ENCODE results near the gene HIVEP3.

The HIVEP3 gene

DNA sequence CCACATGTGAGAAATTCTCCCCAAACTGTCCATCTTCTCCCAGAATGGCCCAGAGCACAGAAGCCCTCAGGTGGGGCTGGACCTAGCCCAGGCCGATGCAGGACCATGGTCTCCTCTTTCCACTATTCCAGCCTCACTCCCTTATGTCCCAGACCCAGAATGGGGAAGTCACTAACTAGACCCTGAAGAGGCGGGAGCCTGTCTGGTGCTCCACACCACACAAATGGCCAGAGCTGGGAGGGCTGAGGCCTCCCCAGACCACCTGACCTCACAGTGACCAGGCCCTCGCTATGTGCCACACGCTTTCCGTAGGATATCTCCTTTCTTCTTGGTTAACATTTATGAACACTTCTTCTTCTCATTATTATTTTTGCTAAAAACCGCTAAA, 379.3 kb downstream of the HIVEP3 start:
- no peak for DNase-seq

GRCh38 chr1:41538741-41539417, 379.8 kb downstream of the HIVEP3 start:
- DNase-seq, result no peak

DNA sequence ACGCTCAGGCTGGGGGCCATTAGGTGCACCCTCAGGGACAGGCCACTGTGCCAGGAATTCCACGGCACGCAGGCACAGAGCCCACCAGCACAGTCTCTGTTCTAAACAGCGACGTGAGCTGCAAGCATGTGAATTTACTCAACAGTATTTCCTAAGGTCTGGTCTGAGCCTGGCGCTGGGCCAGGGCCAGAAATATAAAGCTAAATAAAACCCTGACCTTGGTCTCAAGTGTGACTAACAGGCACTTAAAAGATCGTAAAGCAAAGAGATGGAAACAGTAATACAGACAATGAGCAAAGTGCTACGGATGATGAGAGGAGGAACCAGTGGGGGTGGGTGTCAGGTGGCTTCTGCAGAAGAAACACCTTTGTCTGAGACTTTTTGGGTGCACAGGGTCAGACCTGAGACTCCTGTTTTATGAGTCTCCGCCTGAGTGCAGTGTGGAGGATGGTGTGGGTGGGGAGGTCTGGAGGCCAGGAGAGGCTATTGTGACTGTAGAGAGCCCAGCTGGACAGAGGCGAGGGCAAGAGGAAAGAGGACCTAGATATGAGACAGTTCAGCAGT, 380.9 kb downstream of the HIVEP3 start:
- peak; percentile 100 for DNase-seq

GRCh38 chr1:41537251-41537650, 381.5 kb downstream of the HIVEP3 start:
- peak; percentile 52 for DNase-seq

GRCh38 chr1:41536361-41536802, 382.3 kb downstream of the HIVEP3 start:
- DNase-seq, result no peak

- no peak for DNase-seq
Observed at GRCh38 chr1:41535716-41536115, 383.0 kb downstream of the HIVEP3 start.

- DNase-seq, result no peak
Observed at GRCh38 chr1:41535276-41535675, 383.4 kb downstream of the HIVEP3 start.

DNA sequence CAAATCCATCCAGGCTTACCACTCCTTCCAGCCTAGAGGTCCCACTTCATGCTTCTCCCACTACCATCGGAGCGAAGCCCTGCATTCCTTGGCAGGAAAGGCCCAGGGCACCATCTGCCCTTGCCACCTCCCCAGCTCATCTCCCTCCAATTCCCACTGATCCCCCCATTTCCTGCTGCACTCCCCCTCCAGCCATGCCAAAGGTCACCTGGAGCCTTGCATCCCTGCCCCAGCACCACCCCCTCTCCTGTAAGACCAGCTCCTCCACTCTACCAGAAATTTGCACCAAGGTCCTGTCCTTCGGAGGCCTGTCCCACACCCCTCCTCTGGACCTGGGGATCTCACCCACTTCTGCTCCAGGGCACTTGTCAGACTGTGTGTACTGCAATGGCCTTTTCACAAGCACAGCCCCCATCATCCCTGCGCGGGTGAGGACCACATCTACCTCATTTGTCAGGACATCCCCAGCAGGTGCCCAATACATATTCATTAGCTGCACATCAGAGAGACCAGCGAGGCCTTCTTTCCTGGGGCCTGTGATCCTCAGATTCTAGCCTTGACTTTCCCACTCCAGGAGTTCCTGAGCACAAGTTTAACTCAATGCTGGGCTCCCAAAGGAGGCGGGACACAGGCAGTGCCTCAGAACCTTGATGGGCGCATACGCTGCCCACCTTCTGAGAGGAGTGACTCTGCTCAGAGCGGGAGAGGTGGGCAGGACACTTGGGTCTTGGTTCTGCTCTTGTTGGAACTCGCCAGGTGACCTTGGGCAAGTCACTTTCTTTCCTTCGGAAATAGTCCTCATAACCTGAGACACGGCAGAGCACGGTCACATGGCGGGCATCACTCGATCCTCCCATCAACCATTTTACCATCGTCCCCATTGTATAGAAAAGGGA, 384.3 kb downstream of the HIVEP3 start:
- no peak for DNase-seq

DNA sequence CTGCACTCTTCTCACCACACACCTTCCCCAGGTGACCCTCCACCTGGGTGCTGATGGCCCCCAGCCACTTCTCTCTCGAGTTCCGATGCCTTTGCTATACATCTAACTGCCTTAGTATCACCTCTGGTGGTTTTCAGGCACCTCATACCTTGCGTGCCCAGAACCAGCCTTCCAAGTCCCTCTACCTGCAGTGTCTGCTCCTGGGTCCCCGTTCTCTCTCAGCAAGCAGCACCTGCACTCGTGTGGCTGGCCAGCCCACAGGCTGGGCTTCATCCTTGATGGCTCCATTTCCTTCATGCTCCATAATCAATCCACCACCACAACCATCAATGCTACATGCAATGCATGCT, 385.0 kb downstream of the HIVEP3 start:
- DNase-seq, result no peak

- DNase-seq, result no peak
Observed at GRCh38 chr1:41533016-41533730, 385.5 kb downstream of the HIVEP3 start.

- DNase-seq, result no peak
Observed at GRCh38 chr1:41532206-41532975, 386.3 kb downstream of the HIVEP3 start.

DNA sequence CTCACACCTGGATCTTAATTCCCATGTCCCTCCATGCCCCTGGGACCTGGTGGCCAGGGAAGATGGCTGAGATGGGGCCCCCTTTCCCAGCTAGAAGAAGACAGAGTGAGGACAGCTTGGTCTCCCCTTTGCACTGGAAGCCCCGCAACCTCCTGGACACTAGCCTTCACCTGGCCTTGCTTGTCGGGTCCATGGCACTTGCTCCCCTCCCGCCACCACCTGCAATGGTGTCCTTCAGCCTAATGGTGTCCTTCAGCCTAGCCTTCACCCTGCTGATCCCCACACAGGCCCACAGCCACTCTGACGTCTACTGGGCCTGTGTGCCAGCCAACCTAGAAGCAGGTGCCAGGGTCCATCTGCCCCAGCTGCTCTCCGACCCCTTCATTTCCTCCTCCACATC, 388.3 kb downstream of the HIVEP3 start:
- DNase-seq, result no peak

GRCh38 chr1:41529621-41530395, 388.9 kb downstream of the HIVEP3 start:
- no peak for DNase-seq

DNA sequence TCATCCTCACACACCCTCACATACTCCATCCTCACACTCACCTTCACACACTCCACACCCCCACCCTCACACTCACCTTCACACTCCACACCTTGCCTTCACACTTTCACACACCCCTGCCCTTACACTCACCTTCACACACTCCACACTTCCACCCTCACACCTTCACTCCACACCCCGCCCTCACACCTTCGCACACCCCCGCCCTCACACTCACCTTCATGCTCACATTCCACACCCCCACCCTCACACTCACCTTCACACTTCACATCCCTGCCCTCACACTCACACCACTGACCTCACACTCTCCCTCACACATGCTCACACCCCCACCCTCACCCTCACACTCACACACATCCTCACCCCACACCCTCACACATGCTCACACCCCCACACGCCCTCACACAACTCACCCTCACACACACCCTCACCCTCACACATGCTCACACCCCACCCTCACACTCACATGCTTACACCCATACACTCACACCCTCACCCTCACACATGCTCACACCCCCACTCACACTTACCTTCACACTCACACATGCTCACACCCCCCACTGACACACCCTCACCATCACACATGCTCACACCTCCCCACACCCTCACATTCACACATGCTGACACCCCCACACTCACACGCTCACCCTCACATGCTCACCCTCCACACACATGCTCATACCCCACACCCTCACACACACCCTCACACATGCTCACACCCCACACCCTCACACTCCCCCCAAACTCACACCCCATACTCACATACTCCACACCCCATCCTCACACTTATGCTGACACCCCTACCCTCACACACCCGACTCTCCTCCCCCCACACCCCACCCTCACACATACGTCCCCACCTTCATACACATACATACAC, 389.8 kb downstream of the HIVEP3 start:
- DNase-seq, result no peak

GRCh38 chr1:41528106-41528505, 390.6 kb downstream of the HIVEP3 start:
- no peak for DNase-seq

GRCh38 chr1:41526956-41527561, 391.7 kb downstream of the HIVEP3 start:
- DNase-seq, result no peak

- DNase-seq, result peak; percentile 83
Observed at GRCh38 chr1:41525891-41526587, 392.7 kb downstream of the HIVEP3 start.

DNA sequence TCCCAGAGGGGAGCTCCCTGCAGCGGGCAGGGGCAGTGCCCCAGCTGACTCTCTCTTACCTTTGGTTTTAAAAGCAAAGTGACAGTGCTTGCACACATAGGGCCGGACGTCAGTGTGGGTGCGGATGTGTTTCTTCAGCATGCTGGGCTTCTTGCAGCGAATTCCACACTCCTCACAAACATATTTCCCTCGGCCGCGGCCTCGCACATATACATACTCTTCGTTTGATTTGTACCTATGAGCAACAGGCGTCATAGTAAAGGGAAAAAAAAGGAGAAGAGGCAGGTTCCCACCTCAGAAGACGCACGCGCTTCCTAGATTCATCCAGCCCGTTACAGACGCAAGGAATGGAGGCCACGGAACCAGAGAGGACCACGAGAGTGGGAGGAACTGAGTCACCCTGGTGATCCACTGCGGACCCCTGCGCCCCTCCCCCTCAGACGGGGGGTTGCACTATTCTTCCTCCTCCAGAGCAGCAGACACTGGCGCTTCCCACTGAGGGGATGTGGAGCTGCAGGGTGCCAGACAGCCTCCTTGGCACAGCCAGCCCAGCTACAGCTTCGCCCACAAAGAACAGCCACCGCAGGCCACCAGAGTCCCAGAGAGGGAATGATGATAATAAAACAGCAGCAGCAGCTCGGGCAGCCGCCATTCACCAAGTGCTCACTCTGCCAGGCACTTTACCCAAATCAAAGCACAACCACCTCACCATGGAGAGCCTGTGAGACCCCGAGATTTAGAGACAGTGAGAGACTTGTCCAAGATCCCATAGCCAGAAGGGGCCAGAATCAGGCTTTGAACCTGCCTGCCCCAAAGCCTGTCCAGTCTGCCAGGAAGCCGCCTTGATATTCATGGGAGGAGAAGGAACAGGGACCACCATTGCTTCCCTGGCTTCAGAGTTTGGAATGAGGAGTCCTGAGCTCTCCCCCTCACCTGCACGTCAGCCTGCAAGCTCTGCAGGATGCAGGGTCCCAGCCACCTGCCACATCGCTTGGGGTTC, 393.7 kb downstream of the HIVEP3 start:
- DNase-seq, result no peak
